ENCODE measurements around the gene PRKCG. TPM values are rescaled to one million over a fixed set of nuclear protein-coding genes. Genes with fewer than 3 reads are reported as not detected.
A peak's percentile ranks its signal among the peaks of the same experiment; 100 is the strongest.
"Not testable (repeated sequence)": the region's sequence is repeated elsewhere in the genome, so short reads cannot be mapped to it uniquely, and the experiment has no call there.

Gene PRKCG
- total RNA-seq, result 1 to 10 TPM in 1 of 6 donors, under 1 TPM in 2, not detected in 3; 0.17 to 1.0 (median 0.39) TPM

DNA sequence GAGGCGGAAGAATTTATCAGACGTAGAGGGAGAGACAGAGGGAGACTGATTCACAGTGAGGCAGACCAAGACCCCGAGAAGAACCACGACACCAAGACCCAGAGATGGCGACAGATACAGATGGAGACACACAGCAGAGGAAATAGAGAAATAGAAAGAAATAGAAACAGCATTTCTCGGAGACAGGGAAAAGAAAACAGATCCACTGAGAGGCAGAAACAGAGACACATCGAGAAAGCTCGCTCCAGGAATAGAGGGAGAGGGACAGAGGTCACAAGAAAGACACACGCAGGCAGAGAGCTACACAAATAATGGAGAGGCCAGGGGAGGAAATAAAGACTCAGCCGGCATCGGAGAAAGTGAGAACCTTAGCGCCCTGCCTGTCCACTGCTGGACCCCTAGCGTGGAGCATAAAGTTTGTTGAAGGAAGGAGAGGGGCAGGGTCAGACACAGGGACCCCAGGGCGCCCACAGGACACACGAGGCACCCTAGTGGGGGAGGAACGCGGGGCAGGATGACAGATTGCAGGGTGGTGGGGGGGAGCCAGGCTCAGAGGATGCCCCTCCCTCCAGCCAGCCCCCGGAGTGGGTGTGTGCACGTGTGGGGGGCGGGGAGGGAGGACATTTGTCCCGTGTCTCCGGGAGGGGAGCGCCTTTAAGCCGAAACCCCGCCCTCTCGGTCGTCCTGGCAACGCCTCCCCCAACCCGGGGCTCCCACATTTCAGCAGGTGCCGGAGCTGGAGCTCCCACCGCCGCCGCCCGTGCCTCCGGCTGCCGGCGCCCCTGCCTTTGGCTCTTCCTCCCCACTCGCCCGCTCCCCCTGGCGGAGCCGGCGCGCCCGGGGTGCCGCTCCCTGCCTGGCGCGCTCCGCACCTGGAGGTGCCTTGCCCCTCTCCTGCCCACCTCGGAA is at the start of gene PRKCG:
PRKCG (plus strand) TSS at position 716 of the 909 bp plus-strand sequence. CDS start 298 bp downstream, outside the sequence.
- no peak within 1 kb of the TSS for H3K27ac ChIP-seq
- H3K36me3 ChIP-seq, result no peaks in the 10 kb centered on the region
- H3K27me3 ChIP-seq, result peaks cover 0 to 28% (median 23%) of the 10 kb centered on the region in 4 donors
- peak in 1 of 2 donors; percentile 7 for ATAC-seq (ENCODE audit: low FRiP score in 2 of 2)
- peak; percentile 37 to 91 for DNase-seq
- peak within 1 kb of the TSS; percentile 17 to 43 (median 27) for H3K4me3 ChIP-seq
- WGBS, 2 donors, result 2 to 3% methylated on average over 26 to 46 of the region's 49 CpGs
- TF ChIP-seq POLR2AphosphoS5 (IDR thresholded peaks at IDR 0.05) (no peak), POLR2A (IDR thresholded peaks at IDR 0.05) (no peak), EP300 (IDR thresholded peaks at IDR 0.05) (no peak)
- TF ChIP-seq, protein P1, sequence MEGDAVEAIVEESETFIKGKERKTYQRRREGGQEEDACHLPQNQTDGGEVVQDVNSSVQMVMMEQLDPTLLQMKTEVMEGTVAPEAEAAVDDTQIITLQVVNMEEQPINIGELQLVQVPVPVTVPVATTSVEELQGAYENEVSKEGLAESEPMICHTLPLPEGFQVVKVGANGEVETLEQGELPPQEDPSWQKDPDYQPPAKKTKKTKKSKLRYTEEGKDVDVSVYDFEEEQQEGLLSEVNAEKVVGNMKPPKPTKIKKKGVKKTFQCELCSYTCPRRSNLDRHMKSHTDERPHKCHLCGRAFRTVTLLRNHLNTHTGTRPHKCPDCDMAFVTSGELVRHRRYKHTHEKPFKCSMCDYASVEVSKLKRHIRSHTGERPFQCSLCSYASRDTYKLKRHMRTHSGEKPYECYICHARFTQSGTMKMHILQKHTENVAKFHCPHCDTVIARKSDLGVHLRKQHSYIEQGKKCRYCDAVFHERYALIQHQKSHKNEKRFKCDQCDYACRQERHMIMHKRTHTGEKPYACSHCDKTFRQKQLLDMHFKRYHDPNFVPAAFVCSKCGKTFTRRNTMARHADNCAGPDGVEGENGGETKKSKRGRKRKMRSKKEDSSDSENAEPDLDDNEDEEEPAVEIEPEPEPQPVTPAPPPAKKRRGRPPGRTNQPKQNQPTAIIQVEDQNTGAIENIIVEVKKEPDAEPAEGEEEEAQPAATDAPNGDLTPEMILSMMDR (IDR thresholded peaks at IDR 0.05), result peak; percentile 39 to 74 (median 62)
- H3K9me3 ChIP-seq, result no peaks in the 10 kb centered on the region
- peaks cover 22 to 28% (median 26%) of the 10 kb centered on the region in 4 donors for H3K4me1 ChIP-seq

DNA sequence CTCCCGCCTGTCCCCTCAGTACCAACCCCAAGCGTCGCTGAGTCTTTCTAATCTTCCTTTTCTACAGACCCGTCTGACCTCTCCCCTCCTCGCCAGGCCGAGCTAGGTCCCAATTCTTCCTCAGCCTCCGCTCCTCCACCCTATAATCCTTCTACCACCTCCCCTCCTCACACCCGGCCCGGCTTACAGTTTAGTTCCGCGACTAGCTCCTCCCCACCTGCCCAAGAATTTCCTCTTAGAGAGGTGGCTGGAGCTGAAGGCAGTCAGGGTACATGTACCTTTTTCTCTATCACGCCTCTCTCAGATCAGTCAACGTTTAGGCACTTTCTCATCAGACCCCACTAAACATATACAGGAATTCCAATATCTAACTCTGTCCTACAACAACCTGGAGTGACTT is 49.1 kb upstream of the PRKCG start:
- H3K9me3 ChIP-seq; ATAC-seq (ENCODE audit: low FRiP score in 2 of 2); H3K4me3 ChIP-seq; DNase-seq; H3K27ac ChIP-seq; H3K27me3 ChIP-seq; H3K4me1 ChIP-seq; H3K36me3 ChIP-seq: not testable (repeated sequence)
- WGBS, 2 donors, result 13 to 26% methylated on average over 8 to 10 of the region's 13 CpGs

DNA sequence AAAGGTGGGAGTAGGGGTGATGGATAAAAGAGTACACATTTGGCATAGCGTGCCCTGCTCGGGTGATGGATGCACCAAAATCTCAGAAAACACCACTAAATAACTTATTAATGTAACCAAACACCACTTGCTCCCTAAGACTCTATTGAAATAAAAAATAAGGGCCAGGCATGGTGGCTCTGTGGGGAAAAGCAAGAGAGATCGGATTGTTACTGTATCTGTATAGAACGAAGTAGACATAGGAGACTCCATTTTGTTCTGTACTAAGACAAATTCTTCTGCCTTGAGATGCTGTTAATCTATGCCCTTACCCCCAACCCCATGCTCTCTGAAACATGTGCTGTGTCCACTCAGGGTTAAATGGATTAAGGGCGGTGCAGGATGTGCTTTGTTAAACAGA is 43.6 kb upstream of the PRKCG start:
- H3K4me3 ChIP-seq; ATAC-seq (ENCODE audit: low FRiP score in 2 of 2); H3K27ac ChIP-seq; H3K27me3 ChIP-seq; DNase-seq; H3K36me3 ChIP-seq; H3K9me3 ChIP-seq: not testable (repeated sequence)
- peaks cover 13 to 20% (median 15%) of the 10 kb centered on the region in 4 donors for H3K4me1 ChIP-seq
- WGBS, 2 donors, result 66 to 77% methylated on average over 5 of the region's 5 CpGs

DNA sequence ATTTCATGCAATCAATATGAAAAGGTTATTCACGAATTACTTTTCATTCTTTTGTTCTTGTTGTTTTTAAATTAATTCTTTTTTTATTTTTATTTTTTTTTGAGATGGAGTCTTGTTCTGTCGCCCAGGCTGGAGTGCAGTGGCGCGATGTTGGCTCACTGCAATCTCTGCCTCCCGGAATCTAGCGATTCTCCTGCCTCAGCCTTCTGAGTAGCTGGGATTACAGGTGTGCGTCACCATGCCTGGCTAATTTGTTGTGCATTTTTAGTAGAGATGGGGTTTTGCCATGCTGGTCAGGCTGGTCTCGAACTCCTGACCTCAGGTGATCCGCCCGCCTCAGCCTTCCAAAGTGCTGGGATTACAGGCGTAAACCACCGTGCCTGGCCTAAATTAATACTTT is 41.8 kb upstream of the PRKCG start:
- H3K36me3 ChIP-seq; ATAC-seq (ENCODE audit: low FRiP score in 2 of 2); H3K9me3 ChIP-seq; DNase-seq; H3K4me3 ChIP-seq; H3K27ac ChIP-seq; H3K27me3 ChIP-seq: not testable (repeated sequence)
- H3K4me1 ChIP-seq, result peaks cover 13 to 20% (median 15%) of the 10 kb centered on the region in 4 donors
- 93 to 94% methylated on average over 12 of the region's 12 CpGs for WGBS, 2 donors

- DNase-seq (peak in 1 of 2 donors; percentile 53), ATAC-seq (ENCODE audit: low FRiP score in 2 of 2) (peak in 1 of 2 donors; percentile 93)
- H3K9me3 ChIP-seq, H3K27ac ChIP-seq, H3K36me3 ChIP-seq, H3K27me3 ChIP-seq, H3K4me3 ChIP-seq: not testable (repeated sequence)
- H3K4me1 ChIP-seq, result peaks cover 13 to 20% (median 15%) of the 10 kb centered on the region in 4 donors
- WGBS, 2 donors, result 73 to 81% methylated on average over 4 of the region's 4 CpGs
Measured at GRCh38 chr19:53840914-53841313, 41.1 kb upstream of the PRKCG start.

DNA sequence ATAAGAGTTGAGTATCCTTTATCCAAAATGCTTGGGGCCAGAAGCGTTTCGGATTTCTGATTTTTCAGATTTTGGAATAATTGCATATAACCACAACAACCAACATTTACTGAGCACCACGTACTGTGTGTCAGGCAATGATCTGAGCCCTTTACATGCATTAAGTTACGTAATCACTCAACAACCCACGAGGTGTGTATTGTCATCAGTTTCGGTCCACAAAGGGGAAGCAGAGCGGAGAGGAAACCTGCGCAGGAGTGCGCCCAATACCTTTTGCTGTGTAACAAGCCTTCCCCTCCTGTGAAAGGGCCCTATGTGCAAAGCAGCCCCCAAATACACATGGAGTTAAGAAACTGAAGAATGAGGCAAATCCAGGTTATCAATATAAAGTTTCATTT is 37.1 kb upstream of the PRKCG start:
- WGBS, 2 donors, result 72 to 81% methylated on average over 9 of the region's 9 CpGs
- DNase-seq, result peak in 1 of 2 donors; percentile 59

More for the DNA sequence above, 37.1 kb upstream of the PRKCG start:
- TF ChIP-seq POLR2A (IDR thresholded peaks at IDR 0.05), result no peak
- TF ChIP-seq EP300 (IDR thresholded peaks at IDR 0.05), result no peak
- TF ChIP-seq POLR2AphosphoS5 (IDR thresholded peaks at IDR 0.05), result no peak
- TF ChIP-seq, protein P1 (IDR thresholded peaks at IDR 0.05), result no peak
- no peaks in the 10 kb centered on the region for H3K9me3 ChIP-seq
- no peak overlapping the region for H3K4me3 ChIP-seq
- no peak for ATAC-seq (ENCODE audit: low FRiP score in 2 of 2)
- H3K4me1 ChIP-seq, result peaks cover 14 to 30% (median 27%) of the 10 kb centered on the region in 4 donors
- no peaks in the 10 kb centered on the region for H3K27me3 ChIP-seq
- H3K36me3 ChIP-seq, result no peaks in the 10 kb centered on the region
- H3K27ac ChIP-seq, result peak overlapping the region in 1 of 4 donors; percentile 73
